ENCODE measurements around the gene PARD3B.

DNA sequence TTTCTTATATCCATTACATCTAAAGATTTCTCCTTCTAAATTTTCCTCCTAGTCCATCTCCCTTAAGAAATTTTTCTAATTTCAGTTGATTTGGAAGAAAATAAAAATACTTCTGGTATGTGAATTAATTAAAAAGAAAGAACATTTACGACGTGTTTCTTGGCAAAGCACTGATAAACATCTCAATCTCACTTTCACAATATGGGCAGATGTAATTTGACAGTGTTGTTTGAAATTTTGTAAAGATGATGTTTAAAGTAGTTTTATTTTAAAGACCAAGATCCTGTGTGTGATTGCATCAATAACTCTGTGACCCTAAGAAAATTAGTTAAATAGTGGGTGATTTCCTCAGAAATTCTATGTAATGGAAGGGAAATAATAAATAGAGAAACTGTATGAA lies 510.0 kb downstream of the PARD3B start:
- no peak for TF ChIP-seq EZH2phosphoT487 (IDR thresholded peaks at IDR 0.05; ENCODE audit: borderline replicate concordance, low read length)
- TF ChIP-seq, protein P1, sequence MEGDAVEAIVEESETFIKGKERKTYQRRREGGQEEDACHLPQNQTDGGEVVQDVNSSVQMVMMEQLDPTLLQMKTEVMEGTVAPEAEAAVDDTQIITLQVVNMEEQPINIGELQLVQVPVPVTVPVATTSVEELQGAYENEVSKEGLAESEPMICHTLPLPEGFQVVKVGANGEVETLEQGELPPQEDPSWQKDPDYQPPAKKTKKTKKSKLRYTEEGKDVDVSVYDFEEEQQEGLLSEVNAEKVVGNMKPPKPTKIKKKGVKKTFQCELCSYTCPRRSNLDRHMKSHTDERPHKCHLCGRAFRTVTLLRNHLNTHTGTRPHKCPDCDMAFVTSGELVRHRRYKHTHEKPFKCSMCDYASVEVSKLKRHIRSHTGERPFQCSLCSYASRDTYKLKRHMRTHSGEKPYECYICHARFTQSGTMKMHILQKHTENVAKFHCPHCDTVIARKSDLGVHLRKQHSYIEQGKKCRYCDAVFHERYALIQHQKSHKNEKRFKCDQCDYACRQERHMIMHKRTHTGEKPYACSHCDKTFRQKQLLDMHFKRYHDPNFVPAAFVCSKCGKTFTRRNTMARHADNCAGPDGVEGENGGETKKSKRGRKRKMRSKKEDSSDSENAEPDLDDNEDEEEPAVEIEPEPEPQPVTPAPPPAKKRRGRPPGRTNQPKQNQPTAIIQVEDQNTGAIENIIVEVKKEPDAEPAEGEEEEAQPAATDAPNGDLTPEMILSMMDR (conservative IDR thresholded peaks at IDR 0.05; ENCODE audit: low read depth, low read length): no peak
- TF ChIP-seq EZH2 (IDR thresholded peaks at IDR 0.05; ENCODE audit: low read length, unreplicated experiment): no peak

Measured in PC-3 (cell line).